Cardiac septum (tissue), 1 donor: ENCODE results near the gene CADPS2. TPM values are rescaled to one million over a fixed set of nuclear protein-coding genes. Genes with fewer than 3 reads are reported as not detected.

Source experiments
- DNase-seq: peaks from one replicate; pipeline ENCODE4 v3.0.0-alpha.2; 2020; ENCODE audit warnings: low spot score
- intact Hi-C: fragments of 100-400 bp; cut with DNase I; formaldehyde crosslinking; loops from one replicate; pipeline ENCODE4 v1.14.0; 2022
- total RNA-seq: library from RNA; stranded (reverse); fragmentation: NEBNext Ultra II Directional; extraction: Animal tissue kit (Norgen Biotek cat#: 25700); gene quantifications from one replicate; pipeline ENCODE4 v1.2.1, GENCODE V29; 2021
- donor health status: DM: no; HTN: no; CAD: no.

CADPS2 gene
- total RNA-seq, 1 donor from 2014 or later, result 6.3 TPM

GRCh38 chr7:122310119-122311021, 575.9 kb downstream of the CADPS2 start:
- DNase-seq, result no peak
- intact Hi-C loops, result no loop called here

DNA sequence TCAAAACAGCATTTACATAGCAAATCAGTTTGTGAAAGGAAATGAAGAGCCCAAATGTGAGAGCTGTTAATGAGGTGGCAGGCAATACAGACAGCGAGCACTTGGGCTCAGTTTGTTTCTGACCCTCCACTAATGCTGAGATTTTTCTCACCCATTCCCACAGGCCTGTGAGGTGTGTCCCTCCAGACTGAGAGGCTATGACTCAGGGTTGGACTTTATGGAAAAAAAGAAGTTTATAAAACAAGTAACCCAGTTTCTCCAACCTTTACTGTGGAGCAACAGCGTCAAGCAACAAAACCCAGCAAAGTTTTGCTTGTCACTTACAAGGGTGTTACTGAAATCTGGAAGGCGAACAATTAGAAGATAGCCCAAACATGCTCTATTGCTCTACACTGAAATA, 576.8 kb downstream of the CADPS2 start:
- intact Hi-C loops, result no loop called here
- DNase-seq, result no peak

GRCh38 chr7:122307228-122307621, 579.0 kb downstream of the CADPS2 start:
- no peak for DNase-seq
- intact Hi-C loops, result no loop called here

DNA sequence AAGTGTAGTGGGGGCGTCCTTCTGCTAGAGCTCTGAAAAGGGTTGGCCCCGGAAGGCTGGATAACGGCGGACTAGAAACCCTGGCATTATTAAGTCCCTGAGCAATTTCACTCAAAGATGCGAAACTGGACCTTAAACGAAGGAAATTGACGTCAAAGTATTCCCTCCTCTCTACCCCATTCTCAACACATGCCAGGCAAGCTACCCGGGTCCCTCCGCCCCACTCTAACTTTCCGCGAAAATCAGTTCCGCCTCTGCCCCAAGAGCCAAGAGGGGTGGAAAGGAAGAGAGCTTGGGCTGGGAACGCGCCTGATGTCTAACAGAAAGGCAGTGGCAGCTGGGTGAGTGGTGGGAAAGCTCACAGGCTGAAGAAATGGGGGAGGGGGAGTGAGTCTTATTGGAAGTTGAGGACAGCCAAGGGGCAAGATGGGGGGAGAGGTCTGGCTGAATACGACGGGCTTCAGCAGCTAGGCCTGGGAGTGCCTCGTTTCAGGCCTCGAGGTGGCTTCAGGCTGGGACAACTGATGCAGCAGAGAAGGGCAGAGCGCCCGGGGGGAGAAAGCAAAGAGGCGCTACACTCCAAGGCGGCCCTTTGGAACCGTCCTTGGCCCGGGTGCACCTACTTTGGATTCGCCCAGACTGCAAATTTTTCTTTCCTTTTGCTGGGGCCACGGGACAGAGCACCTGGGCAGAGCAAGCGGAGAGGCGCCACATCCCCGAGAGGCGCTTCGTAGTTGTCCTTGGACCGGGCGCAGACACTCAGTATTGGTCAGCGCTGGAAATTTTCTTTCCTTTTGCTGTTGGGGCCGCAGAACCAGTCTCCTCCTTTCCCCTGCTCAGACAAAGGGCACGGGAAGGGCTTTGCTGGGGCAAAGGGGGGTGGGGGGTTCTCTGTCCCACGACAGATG, 579.7 kb downstream of the CADPS2 start:
- intact Hi-C loops, result no loop called here
- no peak for DNase-seq

- intact Hi-C loops, result no loop called here
- DNase-seq, result no peak
Measured at GRCh38 chr7:122305475-122306319, 580.6 kb downstream of the CADPS2 start.

DNA sequence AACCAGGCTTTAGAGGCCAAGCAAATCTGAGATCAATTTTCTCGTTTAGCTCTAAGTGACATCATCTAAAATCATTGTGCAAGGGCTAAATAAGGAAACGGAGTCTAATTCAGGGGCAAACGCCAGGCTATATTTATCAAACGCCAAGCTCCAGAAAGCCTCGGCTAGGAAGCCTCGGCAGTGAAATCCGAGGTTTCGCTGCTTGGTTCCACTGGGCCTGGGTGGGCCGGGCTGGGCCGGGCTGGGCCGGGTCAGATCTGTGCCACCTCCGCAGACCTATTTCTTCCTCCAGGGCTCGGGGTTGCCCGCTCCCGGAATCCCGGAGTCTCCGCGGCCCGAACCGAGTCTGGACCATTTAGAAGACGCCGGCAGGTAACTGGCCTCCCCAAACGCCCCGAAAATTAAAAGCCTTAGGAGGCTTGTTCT, 581.3 kb downstream of the CADPS2 start:
- intact Hi-C loops, result no loop called here
- DNase-seq, result no peak

GRCh38 chr7:122304319-122304975, 581.8 kb downstream of the CADPS2 start, which contains the start of gene FEZF1:
Gene FEZF1 (minus strand): TSS chr7:122304750. CDS start chr7:122304437, 313 bp downstream.
- DNase-seq, result no peak
- intact Hi-C loops, result no loop called here

- DNase-seq, result no peak
- intact Hi-C loops, result no loop called here
Measured at GRCh38 chr7:122303531-122304318, 582.5 kb downstream of the CADPS2 start.

DNA sequence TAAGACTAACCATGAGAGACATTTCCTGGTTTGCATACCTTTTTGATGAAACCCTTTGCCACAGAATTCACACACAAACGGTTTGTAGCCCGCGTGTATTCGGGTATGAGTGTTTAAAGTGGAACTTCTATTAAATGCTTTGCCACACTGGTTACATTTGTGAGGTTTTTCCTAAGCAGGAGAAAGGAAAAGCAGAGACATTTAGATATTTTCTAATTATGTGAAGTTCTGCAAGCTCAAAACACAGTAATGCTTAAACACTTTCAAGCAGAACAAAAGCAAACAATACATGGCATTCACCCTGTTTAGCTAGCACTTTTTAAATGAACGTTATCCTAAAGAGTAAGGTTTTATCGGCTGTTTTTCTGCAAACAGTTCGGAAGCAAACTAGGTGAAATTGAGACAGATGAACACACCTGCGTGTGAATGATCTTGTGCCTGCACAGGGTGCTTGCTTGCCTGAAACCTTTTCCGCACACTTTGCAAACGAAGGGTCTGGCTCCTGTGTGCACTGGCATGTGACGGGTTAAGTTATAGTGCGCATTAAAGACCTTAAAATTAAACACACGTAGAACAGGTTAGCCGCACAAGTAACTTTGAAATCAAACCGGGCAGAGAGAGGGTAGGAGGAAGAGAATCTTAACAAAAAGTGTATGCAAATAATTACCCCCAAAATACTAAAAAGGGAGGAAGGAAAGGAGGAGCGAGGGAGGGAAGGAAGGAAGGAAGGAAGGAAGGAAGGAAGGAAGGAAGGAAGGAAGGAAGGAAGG, 583.3 kb downstream of the CADPS2 start:
- intact Hi-C loops, result no loop called here
- DNase-seq, result no peak

GRCh38 chr7:122301858-122302760, 584.2 kb downstream of the CADPS2 start:
- intact Hi-C loops, result no loop called here

DNA sequence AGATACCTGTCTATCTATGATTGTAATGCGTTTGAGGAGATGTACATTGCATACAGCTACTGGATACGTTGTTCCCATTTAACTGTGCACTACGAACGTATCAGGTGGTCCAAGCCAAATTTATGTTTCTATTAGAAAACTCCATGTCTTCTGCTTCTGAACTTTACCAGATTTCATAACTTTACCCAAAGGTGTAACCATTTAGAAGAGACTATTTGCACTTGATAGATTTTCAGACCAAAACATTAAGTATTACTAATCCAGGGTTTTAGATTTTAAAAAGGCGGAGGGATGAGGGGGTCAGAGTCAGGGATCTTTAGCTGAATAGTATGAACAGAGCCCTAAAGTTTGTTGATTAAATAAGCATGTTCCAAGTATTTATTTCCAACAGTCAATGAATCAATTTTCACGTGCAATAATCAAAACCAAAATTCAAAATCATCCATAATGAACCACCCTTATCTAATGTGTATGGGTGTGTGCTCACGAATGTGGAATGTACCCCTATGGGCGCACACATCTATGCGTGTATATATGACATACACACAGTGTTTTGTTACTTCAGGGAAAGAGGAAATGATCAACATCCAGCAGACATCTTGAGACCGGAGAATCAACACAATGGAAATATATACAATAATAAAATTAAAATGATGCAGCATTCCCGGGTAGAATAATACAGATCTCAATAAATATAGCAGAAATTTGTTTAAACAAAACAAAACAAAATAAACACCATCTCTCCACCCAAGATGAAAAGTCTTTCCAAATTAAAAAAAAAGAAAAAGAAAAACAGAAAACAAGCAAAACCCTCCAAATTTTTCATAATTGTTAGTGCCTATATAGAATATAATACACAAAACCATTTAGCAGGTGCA, 585.1 kb downstream of the CADPS2 start:
- intact Hi-C loops, result no loop called here
- no peak for DNase-seq

More at GRCh38 chr7:122301858-122302760, 584.2 kb downstream of the CADPS2 start:
- DNase-seq, result no peak

DNA sequence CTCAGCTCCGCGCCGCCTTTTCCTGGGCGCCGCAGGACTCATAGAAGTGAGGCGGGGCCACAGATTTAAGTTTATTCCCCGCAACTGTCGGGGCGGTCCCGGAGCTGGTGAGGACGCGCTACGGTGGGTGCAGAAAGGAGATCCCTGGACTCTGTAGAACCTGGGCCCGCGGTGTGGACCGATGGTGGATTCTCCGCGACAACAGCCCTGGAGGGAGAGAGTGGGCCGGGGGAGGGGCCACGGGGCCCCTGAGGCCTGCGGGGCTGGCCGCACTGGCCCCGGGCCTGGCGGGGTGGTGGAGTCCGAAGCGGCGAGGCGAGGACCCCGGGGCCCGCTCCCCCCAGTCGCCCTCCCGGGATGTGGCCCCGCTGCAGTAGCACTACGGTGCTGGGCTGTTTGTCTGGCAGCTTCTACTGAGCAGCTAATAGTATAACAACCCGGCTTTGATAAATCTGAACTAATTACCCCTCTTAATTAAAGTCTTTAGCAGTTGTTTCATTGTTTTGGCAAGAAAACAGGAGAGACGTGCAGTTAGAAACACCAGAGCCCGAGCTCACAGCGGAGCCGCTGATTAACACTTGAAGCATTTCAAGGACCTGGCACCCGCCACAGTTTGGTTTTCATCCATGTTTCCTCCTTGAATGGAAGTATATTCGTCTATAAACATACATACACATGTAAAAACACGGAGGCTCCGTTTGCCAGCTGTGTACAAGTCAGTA, 585.9 kb downstream of the CADPS2 start:
- no peak for DNase-seq
- intact Hi-C loops, result no loop called here

- DNase-seq, result no peak
- intact Hi-C loops, result no loop called here
Measured at GRCh38 chr7:122299624-122300210, 586.5 kb downstream of the CADPS2 start.

- no peak for DNase-seq
- intact Hi-C loops, result no loop called here
Measured at GRCh38 chr7:122298618-122299017, 587.6 kb downstream of the CADPS2 start.
